BLaER1 (cell line): Measurements from ENCODE around the gene RALY.

Experiments used
- H3K27ac ChIP-seq: shearing (Covaris generic); formaldehyde crosslinking; 2 replicates; pipeline ENCODE4 v1.8.1; 2022
- H3K27me3 ChIP-seq: shearing (Covaris generic); formaldehyde crosslinking; 2 replicates; pipeline ENCODE4 v1.8.1; 2022
- H3K36me3 ChIP-seq: shearing (Covaris generic); formaldehyde crosslinking; 2 replicates; pipeline ENCODE4 v1.8.1; 2022
- H3K4me1 ChIP-seq: shearing (Covaris generic); formaldehyde crosslinking; 2 replicates; pipeline ENCODE4 v1.8.1; 2022
- H3K4me2 ChIP-seq: shearing (Covaris generic); formaldehyde crosslinking; 2 replicates; pipeline ENCODE4 v1.8.1; 2022
- H3K4me3 ChIP-seq: shearing (Covaris generic); formaldehyde crosslinking; 2 replicates; pipeline ENCODE4 v1.8.1; 2022
- H3K9ac ChIP-seq: shearing (Covaris generic); formaldehyde crosslinking; 2 replicates; pipeline ENCODE4 v1.8.1; 2022
- H3K9me3 ChIP-seq: shearing (Covaris generic); formaldehyde crosslinking; 2 replicates; pipeline ENCODE4 v1.8.1; 2022
- H4K20me1 ChIP-seq: shearing (Covaris generic); formaldehyde crosslinking; 2 replicates; pipeline ENCODE4 v1.8.1; 2022
- Cebpa-rat ChIP-seq: shearing (Covaris generic); IDR thresholded peaks from 2 replicates; pipeline ENCODE4 v1.8.1; 2022

The RALY gene

GRCh38 chr20:34070859-34071258 is 77.1 kb downstream of the RALY start:
- Histone ChIP-seq H3K36me3 (peaks cover 68% of the 10 kb centered on the region), H3K27ac (no peak overlapping the region), H3K9ac (no peak overlapping the region), H4K20me1 (peaks cover 100% of the 10 kb centered on the region), H3K9me3 (no peaks in the 10 kb centered on the region), H3K4me2 (no peak overlapping the region), H3K27me3 (no peaks in the 10 kb centered on the region), H3K4me3 (no peak overlapping the region), H3K4me1 (peaks cover 25% of the 10 kb centered on the region)
- no peak for TF ChIP-seq Cebpa-rat

GRCh38 chr20:34072076-34072475 is 78.4 kb downstream of the RALY start:
- peaks cover 68% of the 10 kb centered on the region for H3K36me3 ChIP-seq
- H3K4me3 ChIP-seq, result no peak overlapping the region
- peaks cover 20% of the 10 kb centered on the region for H3K4me1 ChIP-seq
- H3K27me3 ChIP-seq, result no peaks in the 10 kb centered on the region
- H3K27ac ChIP-seq, result no peak overlapping the region
- no peak overlapping the region for H3K9ac ChIP-seq
- no peak for TF ChIP-seq Cebpa-rat
- no peaks in the 10 kb centered on the region for H3K9me3 ChIP-seq
- no peak overlapping the region for H3K4me2 ChIP-seq
- peaks cover 100% of the 10 kb centered on the region for H4K20me1 ChIP-seq

DNA sequence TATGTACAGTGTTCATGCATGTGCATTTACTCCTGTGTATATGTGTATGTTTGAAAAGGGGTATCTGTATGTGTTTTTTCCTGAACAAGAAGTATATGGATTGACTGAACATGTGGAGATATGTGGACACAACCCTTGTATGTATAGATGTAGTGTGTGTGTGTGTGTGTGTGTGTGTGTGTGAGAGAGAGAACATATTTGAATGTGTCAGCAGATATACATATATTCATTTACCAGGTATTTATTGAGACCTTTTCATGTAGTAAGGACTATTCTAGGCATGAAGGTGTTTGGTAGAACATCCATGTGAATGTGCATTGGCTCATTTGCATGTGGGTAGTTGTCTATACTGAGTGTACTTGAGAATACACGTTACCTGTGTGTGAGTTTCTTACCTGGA is 79.1 kb downstream of the RALY start:
- Histone ChIP-seq H3K4me2 (no peak overlapping the region), H3K4me1 (peaks cover 20% of the 10 kb centered on the region), H3K27me3 (no peaks in the 10 kb centered on the region), H3K9ac (no peak overlapping the region), H3K4me3 (no peak overlapping the region), H4K20me1 (peaks cover 100% of the 10 kb centered on the region), H3K36me3 (peaks cover 75% of the 10 kb centered on the region), H3K9me3 (no peaks in the 10 kb centered on the region), H3K27ac (no peak overlapping the region)
- TF ChIP-seq Cebpa-rat, result no peak

DNA sequence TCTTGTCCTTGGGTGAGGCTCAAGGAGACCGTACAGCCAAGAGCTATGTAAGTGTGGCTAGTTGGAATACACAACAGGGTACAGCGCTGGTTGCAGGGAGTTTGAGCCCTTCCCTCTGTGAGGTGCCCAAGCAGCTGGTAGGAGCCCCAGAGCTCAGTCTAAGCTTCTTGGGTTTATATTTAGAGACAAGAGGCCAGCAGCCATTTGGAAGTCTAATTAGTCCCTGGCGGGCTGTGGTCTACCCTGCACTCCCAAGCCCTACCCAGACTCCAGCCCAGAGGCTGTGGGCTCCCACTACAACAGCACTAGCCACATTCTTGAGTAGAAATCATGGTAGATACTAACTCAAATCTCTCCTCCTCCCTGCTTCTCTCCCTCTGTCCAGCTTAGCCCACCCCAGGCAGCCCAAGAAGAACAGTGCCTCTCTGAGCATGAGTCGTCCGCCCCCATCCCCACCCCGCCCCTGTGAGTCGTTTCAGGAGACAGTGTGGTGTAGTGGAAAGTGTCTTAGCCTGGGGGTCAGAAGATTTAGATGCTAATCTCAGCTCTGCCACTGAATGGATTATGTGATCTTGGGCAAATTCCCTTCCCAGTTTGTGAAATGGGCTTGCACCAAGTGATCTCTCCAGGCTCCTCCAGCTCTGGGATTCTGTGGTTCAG is 80.5 kb downstream of the RALY start:
- Histone ChIP-seq H3K4me2 (no peak overlapping the region), H3K27me3 (no peaks in the 10 kb centered on the region), H3K9me3 (no peaks in the 10 kb centered on the region), H4K20me1 (peaks cover 100% of the 10 kb centered on the region), H3K9ac (no peak overlapping the region), H3K27ac (no peak overlapping the region), H3K36me3 (peaks cover 86% of the 10 kb centered on the region), H3K4me1 (peaks cover 5% of the 10 kb centered on the region), H3K4me3 (no peak overlapping the region)
- no peak for TF ChIP-seq Cebpa-rat

GRCh38 chr20:34075647-34076046 is 81.9 kb downstream of the RALY start:
- H3K27ac ChIP-seq, result no peak overlapping the region
- H3K4me2 ChIP-seq, result no peak overlapping the region
- H3K9me3 ChIP-seq, result no peaks in the 10 kb centered on the region
- no peak overlapping the region for H3K4me3 ChIP-seq
- no peak for TF ChIP-seq Cebpa-rat
- H3K27me3 ChIP-seq, result no peaks in the 10 kb centered on the region
- peaks cover 100% of the 10 kb centered on the region for H3K36me3 ChIP-seq
- no peak overlapping the region for H3K9ac ChIP-seq
- H4K20me1 ChIP-seq, result peaks cover 100% of the 10 kb centered on the region
- no peaks in the 10 kb centered on the region for H3K4me1 ChIP-seq

DNA sequence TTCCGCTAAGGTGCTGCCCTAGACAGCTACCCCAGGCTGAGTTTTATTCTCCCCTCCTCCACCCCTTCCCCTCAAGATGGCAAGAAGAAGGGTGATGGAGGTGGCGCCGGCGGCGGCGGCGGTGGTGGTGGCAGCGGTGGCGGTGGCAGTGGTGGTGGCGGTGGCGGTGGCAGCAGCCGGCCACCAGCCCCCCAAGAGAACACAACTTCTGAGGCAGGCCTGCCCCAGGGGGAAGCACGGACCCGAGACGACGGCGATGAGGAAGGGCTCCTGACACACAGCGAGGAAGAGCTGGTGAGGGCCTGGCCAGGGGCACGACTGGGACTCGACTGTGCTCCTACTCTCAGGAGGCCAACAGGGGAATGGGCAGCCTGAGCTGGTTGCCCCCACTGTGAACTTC is 83.2 kb downstream of the RALY start:
- Histone ChIP-seq H3K27me3 (no peaks in the 10 kb centered on the region), H3K4me2 (no peak overlapping the region), H3K36me3 (peaks cover 100% of the 10 kb centered on the region), H3K27ac (no peak overlapping the region), H3K9me3 (no peaks in the 10 kb centered on the region), H3K4me1 (peaks cover 7% of the 10 kb centered on the region; the same call in 1 of the 2 replicates), H3K4me3 (no peak overlapping the region), H3K9ac (no peak overlapping the region), H4K20me1 (peaks cover 100% of the 10 kb centered on the region)
- TF ChIP-seq Cebpa-rat, result no peak

DNA sequence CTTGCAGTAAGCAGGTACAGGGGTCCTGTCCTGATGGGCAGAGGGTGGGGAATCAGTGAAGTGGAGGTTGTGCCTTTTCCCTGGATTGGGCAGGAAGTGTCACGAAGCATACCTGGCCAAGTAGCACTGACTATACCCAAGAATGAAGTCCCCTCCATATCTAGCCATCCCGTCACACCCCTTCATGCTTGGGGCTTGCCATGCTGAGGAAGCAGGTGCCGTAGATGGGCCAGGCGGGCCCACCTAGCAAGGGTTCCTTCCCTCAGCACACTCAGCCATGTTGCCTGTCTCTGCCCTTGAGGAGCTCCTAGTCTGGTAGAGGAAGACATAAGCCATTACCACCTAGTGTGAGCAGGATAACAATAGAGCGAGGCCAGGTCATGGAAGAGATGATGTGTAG is 84.8 kb downstream of the RALY start:
- Histone ChIP-seq H3K9me3 (no peaks in the 10 kb centered on the region), H3K27ac (no peak overlapping the region), H3K4me1 (peaks cover 23% of the 10 kb centered on the region), H3K27me3 (no peaks in the 10 kb centered on the region), H3K36me3 (peaks cover 100% of the 10 kb centered on the region), H4K20me1 (peaks cover 100% of the 10 kb centered on the region), H3K9ac (no peak overlapping the region), H3K4me2 (no peak overlapping the region), H3K4me3 (no peak overlapping the region)
- TF ChIP-seq Cebpa-rat, result no peak

- Histone ChIP-seq H4K20me1 (peaks cover 100% of the 10 kb centered on the region), H3K27ac (no peak overlapping the region), H3K9ac (no peak overlapping the region), H3K27me3 (no peaks in the 10 kb centered on the region), H3K9me3 (no peaks in the 10 kb centered on the region), H3K36me3 (peaks cover 99% of the 10 kb centered on the region), H3K4me2 (no peak overlapping the region), H3K4me1 (peaks cover 36% of the 10 kb centered on the region), H3K4me3 (no peak overlapping the region)
- no peak for TF ChIP-seq Cebpa-rat
Measured at GRCh38 chr20:34079818-34080217, 86.1 kb downstream of the RALY start.

- Histone ChIP-seq H3K27me3 (no peaks in the 10 kb centered on the region), H3K4me3 (no peak overlapping the region), H3K36me3 (peaks cover 99% of the 10 kb centered on the region), H3K9ac (0 out of 2 replicates have a peak overlapping the region, but pooled peaks have one; percentile 7), H4K20me1 (peaks cover 100% of the 10 kb centered on the region), H3K4me1 (peaks cover 37% of the 10 kb centered on the region), H3K9me3 (no peaks in the 10 kb centered on the region), H3K27ac (0 out of 2 replicates have a peak overlapping the region, but pooled peaks have one; percentile 25), H3K4me2 (peak overlapping the region; percentile 65)
- no peak for TF ChIP-seq Cebpa-rat
Measured at GRCh38 chr20:34082232-34082887, 88.6 kb downstream of the RALY start.

DNA sequence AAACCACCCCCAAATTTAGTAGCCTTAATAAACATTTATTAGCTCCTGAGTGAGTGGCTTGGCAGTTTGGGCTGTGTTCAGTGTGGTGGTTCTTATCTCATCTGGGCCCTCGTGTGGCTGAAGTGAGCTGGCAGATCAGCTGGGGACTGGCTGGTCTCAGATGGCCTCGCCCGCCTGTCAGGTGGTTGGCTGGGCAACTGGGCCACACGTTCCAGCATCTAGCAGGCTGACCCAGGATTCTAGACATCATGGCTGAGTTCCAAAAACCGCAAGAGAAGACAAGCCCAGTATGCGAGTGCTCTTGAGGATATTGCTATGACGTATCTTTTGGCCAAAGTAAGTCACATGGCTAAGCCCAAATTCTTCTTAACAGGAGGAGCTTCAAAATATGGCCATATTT is 89.4 kb downstream of the RALY start:
- 0 out of 2 replicates have a peak overlapping the region, but pooled peaks have one; percentile 7 for H3K9ac ChIP-seq
- no peaks in the 10 kb centered on the region for H3K9me3 ChIP-seq
- H3K36me3 ChIP-seq, result peaks cover 99% of the 10 kb centered on the region
- H4K20me1 ChIP-seq, result peaks cover 100% of the 10 kb centered on the region
- no peaks in the 10 kb centered on the region for H3K27me3 ChIP-seq
- H3K4me3 ChIP-seq, result no peak overlapping the region
- H3K4me1 ChIP-seq, result peaks cover 37% of the 10 kb centered on the region
- H3K4me2 ChIP-seq, result peak overlapping the region; percentile 65
- peak overlapping the region; percentile 39; the same call in 1 of the 2 replicates for H3K27ac ChIP-seq
- no peak for TF ChIP-seq Cebpa-rat
